OCI-LY1 (cell line): Measurements from ENCODE around the gene TMEM18.

ENCODE experiments used
- CTCF ChIP-seq: fragments of 200-600 bp; sonication (generic), shearing (Covaris generic); IDR thresholded peaks from 2 replicates; pipeline ENCODE4 v1.5.1; 2017; ENCODE audit warnings: mild to moderate bottlenecking, antibody characterized with exemption, low read length, moderate library complexity, mixed read lengths
- EZH2 ChIP-seq: fragments of 200-600 bp; sonication (generic), shearing (Covaris generic); IDR thresholded peaks from 2 replicates; pipeline ENCODE4 v1.8.0; 2017; ENCODE audit warnings: borderline replicate concordance, mixed run types, mild to moderate bottlenecking, antibody characterized with exemption, low read length, moderate library complexity, mixed read lengths

- TF ChIP-seq EZH2: no peak
- TF ChIP-seq CTCF: no peak
Observed at GRCh38 chr2:622357-622756, 54.8 kb downstream of the TMEM18 start.
